Activated CD8-positive, alpha-beta memory T cell treated with anti-CD3 and anti-CD28 coated beads for 1 hour (primary cell): ENCODE results near the gene OSBPL8.

ENCODE experiments used
- DNase-seq, 2 donors: peaks; one replicate each; pipeline ENCODE4 v3.0.0-alpha.2; 2020; ENCODE audit warnings: low read depth in 1 of 2; ENCODE audit errors: extremely low read depth in 1 of 2

OSBPL8 gene

GRCh38 chr12:76559400-76560085 is at the start of gene OSBPL8:
Gene OSBPL8, minus strand, starts transcription at chr12:76559771. Its CDS starts 72,220 bp downstream, at chr12:76487551.
- DNase-seq, result peak; percentile 80 to 97

- no peak for DNase-seq
Observed at GRCh38 chr12:76608070-76608469, 48.5 kb upstream of the OSBPL8 start.

GRCh38 chr12:76595056-76595455 is 35.5 kb upstream of the OSBPL8 start:
- no peak for DNase-seq

- no peak for DNase-seq
Observed at GRCh38 chr12:76591476-76591875, 31.9 kb upstream of the OSBPL8 start.

- no peak for DNase-seq
Observed at GRCh38 chr12:76590131-76590530, 30.6 kb upstream of the OSBPL8 start.

GRCh38 chr12:76588881-76589565 is 29.5 kb upstream of the OSBPL8 start:
- DNase-seq, result no peak

- DNase-seq, result no peak
Observed at GRCh38 chr12:76587428-76588178, 28.0 kb upstream of the OSBPL8 start.

GRCh38 chr12:76586764-76587395 is 27.3 kb upstream of the OSBPL8 start:
- DNase-seq, result peak; percentile 3 to 4

GRCh38 chr12:76583301-76583700 is 23.7 kb upstream of the OSBPL8 start:
- no peak for DNase-seq

- DNase-seq, result no peak
Observed at GRCh38 chr12:76573840-76574373, 14.3 kb upstream of the OSBPL8 start.

GRCh38 chr12:76571256-76571655 is 11.7 kb upstream of the OSBPL8 start:
- no peak for DNase-seq

- no peak for DNase-seq
Observed at GRCh38 chr12:76569685-76570604, 10.4 kb upstream of the OSBPL8 start.

- no peak for DNase-seq
Observed at GRCh38 chr12:76568888-76569551, 9.4 kb upstream of the OSBPL8 start.

GRCh38 chr12:76568130-76568529 is 8.6 kb upstream of the OSBPL8 start:
- no peak for DNase-seq

GRCh38 chr12:76563061-76563460 is 3.5 kb upstream of the OSBPL8 start:
- no peak for DNase-seq

GRCh38 chr12:76562130-76562529 is 2.6 kb upstream of the OSBPL8 start:
- no peak for DNase-seq

GRCh38 chr12:76560086-76560491 is 518 bp upstream of the OSBPL8 start:
- DNase-seq, result no peak

GRCh38 chr12:76558684-76559399 is 729 bp downstream of the OSBPL8 start:
- DNase-seq, result peak; percentile 65

- DNase-seq, result no peak
Observed at GRCh38 chr12:76556368-76556767, 3.2 kb downstream of the OSBPL8 start.
